ENCODE data around the gene UBA6. TPM values are rescaled to one million over a fixed set of nuclear protein-coding genes. Genes with fewer than 3 reads are reported as not detected.

Gene UBA6
- total and polyA plus RNA-seq, 7 donors: 3.3 to 37.9 (median 14.3) TPM

DNA sequence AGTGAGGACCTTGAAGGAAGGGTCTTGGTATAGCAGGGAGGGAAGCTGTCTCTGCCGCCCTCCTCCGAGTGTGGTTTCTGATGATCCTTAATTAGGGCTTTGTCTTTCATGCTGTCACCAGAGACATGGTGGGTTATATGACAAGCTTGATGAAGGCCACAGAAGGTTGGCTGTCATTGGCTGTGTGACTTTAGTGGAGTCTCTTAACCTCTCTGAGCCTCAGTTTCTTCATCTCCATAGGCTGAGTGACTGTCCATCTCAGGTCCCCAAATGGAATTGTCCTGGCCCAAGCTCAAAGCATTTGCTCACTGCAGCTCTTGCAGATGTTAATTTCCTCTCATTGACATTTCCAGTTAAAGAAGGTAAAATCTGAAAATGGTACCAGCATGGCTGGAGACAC, 16.6 kb upstream of the UBA6 start:
- Histone ChIP-seq H3K27me3 (ENCODE audit: insufficient read depth in 3 of 3, low read length in 2 of 3) (no peaks in the 10 kb centered on the region), H3K36me3 (ENCODE audit: insufficient read depth in 1 of 2, low read depth in 1 of 2) (peaks cover 7 to 13% of the 10 kb centered on the region in 2 donors), H3K4me3 (no peak overlapping the region), H3K4me1 (no peaks in the 10 kb centered on the region), H3K27ac (no peak overlapping the region), H3K9me3 (no peaks in the 10 kb centered on the region)
- 96 to 100% (median 98%) methylated on average over 2 of the region's 2 CpGs for WGBS, 3 donors
- intact Hi-C loops (cut with DNase I): no loop called here
- DNase-seq (no peak), ATAC-seq (no peak)
- TF ChIP-seq, protein P1, sequence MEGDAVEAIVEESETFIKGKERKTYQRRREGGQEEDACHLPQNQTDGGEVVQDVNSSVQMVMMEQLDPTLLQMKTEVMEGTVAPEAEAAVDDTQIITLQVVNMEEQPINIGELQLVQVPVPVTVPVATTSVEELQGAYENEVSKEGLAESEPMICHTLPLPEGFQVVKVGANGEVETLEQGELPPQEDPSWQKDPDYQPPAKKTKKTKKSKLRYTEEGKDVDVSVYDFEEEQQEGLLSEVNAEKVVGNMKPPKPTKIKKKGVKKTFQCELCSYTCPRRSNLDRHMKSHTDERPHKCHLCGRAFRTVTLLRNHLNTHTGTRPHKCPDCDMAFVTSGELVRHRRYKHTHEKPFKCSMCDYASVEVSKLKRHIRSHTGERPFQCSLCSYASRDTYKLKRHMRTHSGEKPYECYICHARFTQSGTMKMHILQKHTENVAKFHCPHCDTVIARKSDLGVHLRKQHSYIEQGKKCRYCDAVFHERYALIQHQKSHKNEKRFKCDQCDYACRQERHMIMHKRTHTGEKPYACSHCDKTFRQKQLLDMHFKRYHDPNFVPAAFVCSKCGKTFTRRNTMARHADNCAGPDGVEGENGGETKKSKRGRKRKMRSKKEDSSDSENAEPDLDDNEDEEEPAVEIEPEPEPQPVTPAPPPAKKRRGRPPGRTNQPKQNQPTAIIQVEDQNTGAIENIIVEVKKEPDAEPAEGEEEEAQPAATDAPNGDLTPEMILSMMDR (IDR thresholded peaks at IDR 0.05): no peak

DNA sequence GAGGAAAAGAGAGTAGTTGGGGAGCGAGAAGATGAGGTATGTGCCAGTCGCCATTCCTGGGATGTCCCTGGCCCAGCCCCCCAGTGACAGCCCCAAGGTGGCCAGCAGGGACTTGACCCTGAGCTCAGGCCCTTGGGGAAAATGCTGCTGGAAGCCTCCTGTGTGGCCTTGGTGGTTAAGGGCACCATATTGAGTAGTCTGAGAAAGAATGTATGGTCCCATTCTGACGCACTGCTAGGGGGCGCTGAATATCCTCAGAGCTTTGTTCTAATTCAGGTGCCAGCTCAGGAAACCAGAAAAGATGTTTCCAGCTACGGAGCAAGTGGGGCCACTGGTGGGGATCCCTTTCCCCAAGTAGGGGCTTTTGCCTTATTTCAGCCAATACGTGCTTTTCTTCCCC, 14.0 kb upstream of the UBA6 start:
- no peak overlapping the region for H3K27ac ChIP-seq
- H3K9me3 ChIP-seq: no peaks in the 10 kb centered on the region
- ATAC-seq: no peak
- TF ChIP-seq, protein P1 (IDR thresholded peaks at IDR 0.05): no peak
- WGBS, 3 donors: 80 to 95% (median 85%) methylated on average over 6 of the region's 6 CpGs
- no peaks in the 10 kb centered on the region for H3K4me1 ChIP-seq
- no peak overlapping the region for H3K4me3 ChIP-seq
- intact Hi-C loops (cut with DNase I): no loop called here
- no peak for DNase-seq
- H3K27me3 ChIP-seq (ENCODE audit: insufficient read depth in 3 of 3, low read length in 2 of 3): no peaks in the 10 kb centered on the region
- H3K36me3 ChIP-seq (ENCODE audit: insufficient read depth in 1 of 2, low read depth in 1 of 2): no peaks in the 10 kb centered on the region

DNA sequence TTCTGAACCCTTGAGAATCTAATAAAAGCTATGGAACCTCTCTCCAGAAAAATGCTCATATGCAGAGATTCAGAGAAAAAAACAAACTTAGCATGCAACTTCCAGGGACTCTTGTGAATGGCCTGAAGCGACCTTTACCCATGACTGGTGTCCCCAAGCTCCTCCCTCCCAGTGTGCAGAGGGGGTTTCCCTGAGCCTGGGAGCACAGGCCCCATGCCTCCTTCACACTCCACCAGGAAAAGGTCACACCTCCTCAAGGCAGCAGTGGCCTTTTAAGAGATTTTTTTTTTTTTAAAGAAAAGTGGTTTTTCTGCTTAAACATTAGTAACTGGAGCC, 13.3 kb upstream of the UBA6 start:
- intact Hi-C loops (cut with DNase I): no loop called here
- no peaks in the 10 kb centered on the region for H3K27me3 ChIP-seq (ENCODE audit: insufficient read depth in 3 of 3, low read length in 2 of 3)
- TF ChIP-seq, protein P1 (IDR thresholded peaks at IDR 0.05): no peak
- H3K27ac ChIP-seq: no peak overlapping the region
- no peak overlapping the region for H3K4me3 ChIP-seq
- DNase-seq (no peak), ATAC-seq (no peak)
- WGBS, 3 donors: 86 to 93% (median 88%) methylated on average over 1 of the region's 1 CpG
- no peaks in the 10 kb centered on the region for H3K36me3 ChIP-seq (ENCODE audit: insufficient read depth in 1 of 2, low read depth in 1 of 2)
- no peaks in the 10 kb centered on the region for H3K9me3 ChIP-seq
- H3K4me1 ChIP-seq: no peaks in the 10 kb centered on the region

DNA sequence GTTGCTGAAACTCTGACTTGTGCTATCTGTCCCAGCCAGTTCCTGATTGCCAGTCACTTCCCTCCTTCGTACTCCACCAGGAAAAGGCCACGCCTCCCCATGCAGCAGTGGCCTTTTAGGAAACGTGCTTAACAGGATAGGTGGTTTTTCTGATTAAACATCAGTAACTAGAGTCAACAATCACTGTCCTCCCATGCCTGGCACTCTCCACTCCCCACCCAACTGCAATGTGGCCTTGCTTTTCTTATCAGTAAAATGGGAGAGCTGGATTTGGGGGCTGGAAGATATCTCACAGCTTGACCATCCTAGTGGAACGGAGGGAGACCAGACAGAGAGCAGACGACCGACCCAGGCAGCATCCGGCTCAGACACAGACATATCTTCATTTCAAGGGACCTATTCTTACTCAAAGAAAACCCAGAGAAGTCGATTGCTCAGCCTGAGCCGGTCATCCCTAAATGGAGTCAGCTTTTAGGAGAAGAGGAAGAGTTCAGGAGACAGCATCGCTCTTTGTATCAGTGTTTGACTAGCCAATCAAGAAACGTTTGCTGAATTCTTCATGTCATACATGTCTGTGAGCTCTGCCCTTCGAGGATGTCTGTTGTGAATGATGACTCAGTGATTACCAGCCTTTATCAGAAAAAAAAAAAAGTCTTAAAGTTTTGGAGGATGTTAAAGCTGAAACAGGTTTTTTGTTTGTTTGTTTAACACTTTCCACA, 12.7 kb upstream of the UBA6 start:
- no peak overlapping the region for H3K27ac ChIP-seq
- no peak for ATAC-seq

More for the DNA sequence above, 12.7 kb upstream of the UBA6 start:
- no peaks in the 10 kb centered on the region for H3K4me1 ChIP-seq
- intact Hi-C loops (cut with DNase I): no loop called here
- no peak overlapping the region for H3K4me3 ChIP-seq
- H3K9me3 ChIP-seq: no peaks in the 10 kb centered on the region
- H3K36me3 ChIP-seq (ENCODE audit: insufficient read depth in 1 of 2, low read depth in 1 of 2): no peaks in the 10 kb centered on the region
- no peak for DNase-seq
- H3K27me3 ChIP-seq (ENCODE audit: insufficient read depth in 3 of 3, low read length in 2 of 3): no peaks in the 10 kb centered on the region
- 74 to 88% (median 77%) methylated on average over 12 of the region's 12 CpGs for WGBS, 3 donors
- TF ChIP-seq, protein P1 (IDR thresholded peaks at IDR 0.05): no peak
